Measurements from ENCODE around the gene DNHD1.
"Not testable (repeated sequence)": the region's sequence is repeated elsewhere in the genome, so short reads cannot be mapped to it uniquely, and the experiment has no call there.

DNHD1 gene

GRCh38 chr11:6505577-6506240 is 8.6 kb downstream of the DNHD1 start:
- no peaks in the 10 kb centered on the region for H3K27me3 ChIP-seq (ENCODE audit: insufficient read depth, poor library complexity, severe bottlenecking)
- DNase-seq (ENCODE audit: low read depth in 1 of 2, low spot score in 1 of 2) = peak in 1 of 2 experiments; percentile 34
- no peak overlapping the region for H3K27ac ChIP-seq (replicated peaks)
- TF ChIP-seq GABPA (IDR thresholded peaks at IDR 0.05; ENCODE audit: low read depth) (no peak), CTCF (IDR thresholded peaks at IDR 0.05; ENCODE audit: insufficient read depth, low read length) (peak; percentile 81), REST (IDR thresholded peaks at IDR 0.05; ENCODE audit: insufficient replicate concordance, low read depth) (no peak), POLR2AphosphoS5 (IDR thresholded peaks at IDR 0.05; ENCODE audit: low read depth) (no peak)
- H3K4me3 ChIP-seq (replicated peaks; ENCODE audit: insufficient read depth, low read length) = no peak overlapping the region

GRCh38 chr11:6516865-6517264 is 19.8 kb downstream of the DNHD1 start:
- no peak overlapping the region for H3K4me3 ChIP-seq (replicated peaks; ENCODE audit: insufficient read depth, low read length)
- TF ChIP-seq GABPA (IDR thresholded peaks at IDR 0.05; ENCODE audit: low read depth) = no peak
- TF ChIP-seq SPI1 (IDR thresholded peaks at IDR 0.05; ENCODE audit: borderline replicate concordance, low read depth) = no peak
- no peak for TF ChIP-seq POLR2AphosphoS5 (IDR thresholded peaks at IDR 0.05; ENCODE audit: low read depth)
- no peak for TF ChIP-seq REST (IDR thresholded peaks at IDR 0.05; ENCODE audit: insufficient replicate concordance, low read depth)
- no peak for TF ChIP-seq CTCF (IDR thresholded peaks at IDR 0.05; ENCODE audit: insufficient read depth, low read length)
- no peak for DNase-seq (ENCODE audit: low read depth in 1 of 2, low spot score in 1 of 2)
- no peaks in the 10 kb centered on the region for H3K27me3 ChIP-seq (ENCODE audit: insufficient read depth, poor library complexity, severe bottlenecking)
- no peak overlapping the region for H3K27ac ChIP-seq (replicated peaks)

- DNase-seq (ENCODE audit: low read depth in 1 of 2, low spot score in 1 of 2) = no peak
- H3K27ac ChIP-seq (replicated peaks) = no peak overlapping the region
- no peak for TF ChIP-seq GABPA (IDR thresholded peaks at IDR 0.05; ENCODE audit: low read depth)
- no peak for TF ChIP-seq POLR2AphosphoS5 (IDR thresholded peaks at IDR 0.05; ENCODE audit: low read depth)
- TF ChIP-seq REST (IDR thresholded peaks at IDR 0.05; ENCODE audit: insufficient replicate concordance, low read depth) = no peak
- TF ChIP-seq SPI1 (IDR thresholded peaks at IDR 0.05; ENCODE audit: borderline replicate concordance, low read depth) = no peak
- no peak for TF ChIP-seq CTCF (IDR thresholded peaks at IDR 0.05; ENCODE audit: insufficient read depth, low read length)
- no peak overlapping the region for H3K4me3 ChIP-seq (replicated peaks; ENCODE audit: insufficient read depth, low read length)
- no peaks in the 10 kb centered on the region for H3K27me3 ChIP-seq (ENCODE audit: insufficient read depth, poor library complexity, severe bottlenecking)
These were observed 23.2 kb downstream of the DNHD1 start for GRCh38 chr11:6520265-6520664.

GRCh38 chr11:6521946-6522345 is 24.9 kb downstream of the DNHD1 start:
- not testable (repeated sequence) for DNase-seq (ENCODE audit: low read depth in 1 of 2, low spot score in 1 of 2); H3K27ac ChIP-seq (replicated peaks); H3K4me3 ChIP-seq (replicated peaks; ENCODE audit: insufficient read depth, low read length); H3K27me3 ChIP-seq (ENCODE audit: insufficient read depth, poor library complexity, severe bottlenecking)
